Common myeloid progenitor, CD34-positive (primary cell): ENCODE data around the gene PLXNA3.

Experiments used
- CTCF ChIA-PET: fragments of 350-600 bp; sonication (Branson Sonifier 250); formaldehyde crosslinking; loops from one replicate; lab custom pipeline; 2021; ENCODE audit warnings: antibody characterized with exemption; lab: Charles Lee
- POLR2A ChIA-PET: fragments of 350-600 bp; sonication (Branson Sonifier 250); formaldehyde crosslinking; loops from one replicate; lab custom pipeline; 2021; ENCODE audit warnings: antibody characterized with exemption; lab: Charles Lee
- DNase-seq, 3 donors: peaks; one replicate each; pipeline versions ENCODE4 v3.0.0 to v3.0.0-alpha.2; 2013
- H3K27ac ChIP-seq, 2 experiments: 1 replicate in 1 of 2; 2 replicates in 1 of 2; pipeline ENCODE4 v1.7.0; 2013; ENCODE audit warnings: inconsistent platforms in 2 of 2, low read length in 2 of 2, mild to moderate bottlenecking in 2 of 2, low read depth in 1 of 2, moderate library complexity in 1 of 2; ENCODE audit not compliant: severe bottlenecking in 2 of 2, insufficient read depth in 1 of 2, poor library complexity in 1 of 2
- H3K27me3 ChIP-seq, 5 experiments: replicated peaks in 2 of 5; 1 replicate in 3 of 5; 2 replicates in 2 of 5; pipeline versions ENCODE4 v1.6.1 to v1.7.0; 2013; ENCODE audit warnings: low read length in 4 of 5, mild to moderate bottlenecking in 2 of 5, moderate library complexity in 2 of 5, inconsistent platforms in 1 of 5; ENCODE audit not compliant: insufficient read depth in 5 of 5, control insufficient read depth in 4 of 5
- H3K36me3 ChIP-seq, 4 experiments: 1 replicate in 2 of 4; 2 replicates in 2 of 4; pipeline versions ENCODE4 v1.6.1 to v1.7.0; 2013; ENCODE audit warnings: low read length in 3 of 4, control low read depth in 1 of 4, mild to moderate bottlenecking in 1 of 4; ENCODE audit not compliant: control insufficient read depth in 4 of 4, insufficient read depth in 4 of 4
- H3K4me1 ChIP-seq, 4 experiments: 1 replicate in 3 of 4; 2 replicates in 1 of 4; pipeline versions ENCODE4 v1.6.1 to v1.7.1; 2013; ENCODE audit warnings: low read length in 3 of 4, mild to moderate bottlenecking in 3 of 4, control low read depth in 1 of 4, inconsistent platforms in 1 of 4, moderate library complexity in 1 of 4; ENCODE audit not compliant: control insufficient read depth in 4 of 4, insufficient read depth in 4 of 4; ENCODE audit errors: control extremely low read depth in 1 of 4
- H3K4me3 ChIP-seq, 7 experiments: 1 replicate in 4 of 7; 2 replicates in 3 of 7; pipeline versions ENCODE4 v1.5.1 to v1.7.0; 2013; ENCODE audit warnings: mild to moderate bottlenecking in 7 of 7, low read length in 6 of 7, moderate library complexity in 6 of 7, inconsistent platforms in 2 of 7, low read depth in 2 of 7, control low read depth in 1 of 7; ENCODE audit not compliant: insufficient read depth in 4 of 7, control insufficient read depth in 1 of 7; ENCODE audit errors: extremely low read depth in 1 of 7
- H3K9me3 ChIP-seq, 5 experiments: 1 replicate in 4 of 5; 2 replicates in 1 of 5; pipeline versions ENCODE4 v1.6.1 to v1.7.1; 2013; ENCODE audit warnings: low read length in 4 of 5, mild to moderate bottlenecking in 2 of 5, inconsistent platforms in 1 of 5, low read depth in 1 of 5, moderate library complexity in 1 of 5; ENCODE audit not compliant: control insufficient read depth in 4 of 5, insufficient read depth in 2 of 5; ENCODE audit errors: control extremely low read depth in 1 of 5
- WGBS: methylation state at CpG from one replicate; pipeline ENCODE4 v1.1.5; 2013; ENCODE audit not compliant: insufficient coverage; 5-methylcytosine and 5-hydroxymethylcytosine counted together

The PLXNA3 gene

DNA sequence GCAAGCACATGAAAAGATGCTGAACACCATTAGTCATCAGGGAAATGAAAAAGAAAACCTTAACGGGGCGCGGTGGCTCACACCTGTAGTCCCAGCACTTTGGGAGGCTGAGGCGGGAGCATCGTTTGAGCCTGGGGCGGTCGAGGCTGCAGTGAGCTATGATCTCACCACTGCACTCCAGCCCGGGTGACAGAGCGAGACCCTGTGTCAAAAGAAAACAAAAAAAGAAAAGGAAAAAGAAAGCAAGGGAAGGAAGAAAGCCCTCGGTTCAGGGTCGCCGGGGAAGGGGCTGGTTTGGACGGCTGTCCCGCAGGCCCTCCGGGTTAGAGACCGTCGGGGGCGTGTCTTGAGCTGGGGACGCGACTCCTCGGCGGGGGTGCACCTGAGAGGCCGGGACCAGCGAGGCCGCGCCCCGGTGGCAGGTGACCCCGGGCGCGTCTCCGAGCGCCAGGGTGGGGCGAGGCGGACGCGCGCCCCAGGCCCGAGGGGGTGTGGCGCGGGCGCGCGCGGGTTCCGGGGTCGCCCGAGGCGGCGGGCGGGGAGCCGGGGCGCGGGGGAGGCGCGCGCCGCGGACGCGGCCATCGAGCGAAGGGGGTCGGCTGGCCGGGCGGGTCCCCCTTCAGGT is 478 bp upstream of the PLXNA3 start:
- 34% methylated on average over 62 of the region's 65 CpGs for WGBS
- peaks cover 0 to 3% (median 0%) of the 10 kb centered on the region in 5 experiments for H3K9me3 ChIP-seq
- CTCF ChIA-PET, result no interaction called here
- peak overlapping the region; percentile 38 to 75 (median 58) for H3K4me3 ChIP-seq
- H3K27ac ChIP-seq, result no peak overlapping the region
- DNase-seq, result peak; percentile 16 to 50 (median 27)
- H3K36me3 ChIP-seq, result peaks cover 0 to 14% (median 0%) of the 10 kb centered on the region in 4 experiments
- POLR2A ChIA-PET, result interaction anchor here (0.8 to 1.2 kb wide), 2 partner anchors 9 to 46 kb away, joined by 3 read pairs; partner anchors contain the start of gene TAFAZZIN
- peaks cover 0 to 7% (median 2%) of the 10 kb centered on the region in 4 experiments for H3K4me1 ChIP-seq
- peaks cover 0 to 7% (median 0%) of the 10 kb centered on the region in 5 experiments for H3K27me3 ChIP-seq

DNA sequence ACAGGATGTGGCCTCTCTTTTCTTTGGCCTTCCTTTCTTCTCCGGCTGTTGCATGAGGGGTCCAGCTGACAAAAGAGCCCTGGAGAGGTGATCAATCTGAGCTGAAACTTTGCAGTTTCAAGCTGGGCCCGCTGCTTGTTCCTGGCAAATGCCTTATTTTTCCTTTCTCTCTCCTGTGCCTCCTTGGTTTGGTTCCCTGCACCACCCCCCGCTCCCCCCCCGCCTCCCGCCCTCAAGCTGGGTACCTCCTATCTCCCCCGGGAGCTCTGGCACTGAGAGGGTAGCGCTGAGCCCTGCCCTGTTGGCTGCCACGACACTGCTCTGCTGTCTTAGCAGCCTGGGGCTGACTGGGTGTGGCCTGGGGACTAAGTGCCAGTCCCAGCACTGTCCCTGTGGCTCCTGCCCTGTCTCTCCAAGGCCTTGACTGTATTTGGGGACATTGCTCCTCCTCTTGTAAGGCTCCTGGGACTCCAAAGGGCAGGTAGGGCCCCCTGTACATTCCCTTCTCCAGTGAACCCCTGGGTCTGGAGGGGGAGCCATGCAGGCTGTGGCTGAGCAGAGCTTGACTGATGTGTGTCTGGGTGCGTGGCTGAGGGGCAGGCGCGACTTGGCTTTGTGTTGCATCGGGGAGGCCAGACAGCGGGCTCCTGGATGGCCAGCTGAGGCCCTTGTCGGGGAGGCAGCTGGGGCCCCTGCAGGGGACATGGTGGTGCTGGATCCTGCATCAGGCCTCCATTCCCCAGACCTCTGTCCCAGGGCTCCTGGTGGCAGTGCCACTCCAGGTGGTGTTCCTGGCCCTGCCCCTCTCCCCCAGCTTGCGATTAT is 1.1 kb downstream of the PLXNA3 start:
- no peak overlapping the region for H3K27ac ChIP-seq
- peaks cover 0 to 7% (median 2%) of the 10 kb centered on the region in 4 experiments for H3K4me1 ChIP-seq
- 68% methylated on average over 11 of the region's 15 CpGs for WGBS
- H3K9me3 ChIP-seq, result peaks cover 0 to 3% (median 0%) of the 10 kb centered on the region in 5 experiments
- peaks cover 0 to 5% (median 0%) of the 10 kb centered on the region in 5 experiments for H3K27me3 ChIP-seq
- POLR2A ChIA-PET, result interaction anchor here (1.2 to 1.3 kb wide), 2 partner anchors 11 to 68 kb away, joined by 3 read pairs; no protein-coding TSS in a partner anchor
- H3K4me3 ChIP-seq, result peak overlapping the region; percentile 21 to 75 (median 61)
- CTCF ChIA-PET, result no interaction called here
- DNase-seq, result no peak
- H3K36me3 ChIP-seq, result peaks cover 0 to 16% (median 0%) of the 10 kb centered on the region in 4 experiments

DNA sequence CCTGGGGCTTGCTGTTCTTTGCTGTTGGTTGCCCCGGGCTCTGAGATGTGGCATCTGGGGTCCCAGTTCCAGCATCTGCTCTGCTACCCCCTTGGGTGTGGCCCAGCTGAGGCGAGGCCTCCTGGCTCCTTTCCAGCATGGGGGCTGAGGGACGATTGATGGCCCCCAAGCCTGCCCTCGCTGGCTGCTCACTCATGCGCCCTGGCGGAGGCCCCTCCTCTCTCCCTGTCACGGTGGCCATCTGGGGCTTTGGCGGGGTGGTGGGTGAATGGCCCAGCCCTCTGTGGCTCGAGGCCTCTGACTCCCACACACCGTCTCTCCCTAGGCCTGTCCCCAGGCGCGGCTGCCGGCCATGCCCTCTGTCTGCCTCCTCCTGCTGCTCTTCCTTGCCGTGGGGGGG is 1.8 kb downstream of the PLXNA3 start:
- ChIA-PET CTCF (interaction anchor here (1.4 kb wide), 1 partner anchor 67 kb away, joined by 6 read pairs; no protein-coding TSS in a partner anchor), POLR2A (no interaction called here)
- Histone ChIP-seq H3K36me3 (peaks cover 0 to 16% (median 0%) of the 10 kb centered on the region in 4 experiments), H3K4me1 (peaks cover 0 to 7% (median 2%) of the 10 kb centered on the region in 4 experiments), H3K9me3 (peaks cover 0 to 3% (median 0%) of the 10 kb centered on the region in 5 experiments), H3K27me3 (peaks cover 0 to 11% (median 0%) of the 10 kb centered on the region in 5 experiments), H3K27ac (no peak overlapping the region), H3K4me3 (no peak overlapping the region)
- whole genome bisulfite sequencing, result 90% methylated on average over 13 of the region's 14 CpGs
- no peak for DNase-seq

DNA sequence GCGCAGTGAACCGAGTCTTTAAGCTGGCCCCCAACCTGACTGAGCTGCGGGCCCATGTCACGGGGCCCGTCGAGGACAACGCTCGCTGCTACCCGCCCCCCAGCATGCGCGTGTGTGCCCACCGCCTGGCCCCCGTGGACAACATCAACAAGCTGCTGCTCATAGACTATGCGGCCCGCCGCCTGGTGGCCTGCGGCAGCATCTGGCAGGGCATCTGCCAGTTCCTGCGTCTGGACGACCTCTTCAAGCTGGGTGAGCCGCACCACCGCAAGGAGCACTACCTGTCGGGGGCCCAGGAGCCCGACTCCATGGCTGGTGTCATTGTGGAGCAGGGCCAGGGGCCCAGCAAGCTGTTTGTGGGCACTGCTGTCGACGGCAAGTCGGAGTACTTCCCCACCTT is 2.2 kb downstream of the PLXNA3 start:
- Histone ChIP-seq H3K27ac (no peak overlapping the region), H3K4me3 (no peak overlapping the region), H3K9me3 (peaks cover 0 to 3% (median 0%) of the 10 kb centered on the region in 5 experiments), H3K4me1 (peaks cover 0 to 7% (median 2%) of the 10 kb centered on the region in 4 experiments), H3K36me3 (peaks cover 0 to 16% (median 0%) of the 10 kb centered on the region in 4 experiments), H3K27me3 (peaks cover 0 to 11% (median 0%) of the 10 kb centered on the region in 5 experiments)
- POLR2A ChIA-PET, result interaction anchor here (0.9 kb wide), 1 partner anchor 63 kb away, joined by 4 read pairs; no protein-coding TSS in a partner anchor
- CTCF ChIA-PET, result interaction anchor here (0.5 to 1.4 kb wide), 2 partner anchors 54 to 67 kb away, joined by 3 to 6 read pairs; no protein-coding TSS in a partner anchor
- whole genome bisulfite sequencing, result 91% methylated on average over 23 of the region's 26 CpGs
- no peak for DNase-seq

DNA sequence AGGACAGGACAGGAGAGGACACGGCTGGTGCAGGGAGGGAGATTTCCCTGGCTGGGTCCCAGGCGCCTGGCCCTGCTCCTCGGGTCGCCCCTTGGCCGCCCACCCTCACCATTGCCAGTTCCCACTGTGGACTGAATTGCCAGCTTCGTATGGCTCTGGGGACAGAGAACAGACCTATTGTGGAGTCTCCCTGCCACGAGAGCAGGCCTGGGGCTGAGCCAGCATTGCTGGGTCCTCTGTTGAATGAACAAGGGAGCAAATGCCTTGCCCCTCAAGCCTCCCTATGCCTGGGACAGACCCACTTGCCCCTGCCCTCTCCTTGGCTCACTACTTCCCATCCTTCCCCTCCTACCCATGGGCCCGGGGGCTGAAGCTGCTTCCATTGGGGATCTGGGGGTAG is 4.3 kb downstream of the PLXNA3 start:
- CTCF ChIA-PET, result interaction anchor here (1.1 to 1.8 kb wide), 2 partner anchors 11 to 80 kb away, joined by 3 to 5 read pairs; no protein-coding TSS in a partner anchor
- POLR2A ChIA-PET, result no interaction called here
- WGBS, result 100% methylated on average over 7 of the region's 8 CpGs
- Histone ChIP-seq H3K36me3 (peaks cover 0 to 16% (median 5%) of the 10 kb centered on the region in 4 experiments), H3K4me3 (no peak overlapping the region), H3K9me3 (peaks cover 0 to 3% (median 0%) of the 10 kb centered on the region in 5 experiments), H3K27me3 (peaks cover 0 to 11% (median 0%) of the 10 kb centered on the region in 5 experiments), H3K4me1 (peaks cover 0 to 5% (median 2%) of the 10 kb centered on the region in 4 experiments), H3K27ac (no peak overlapping the region)
- DNase-seq, result no peak

DNA sequence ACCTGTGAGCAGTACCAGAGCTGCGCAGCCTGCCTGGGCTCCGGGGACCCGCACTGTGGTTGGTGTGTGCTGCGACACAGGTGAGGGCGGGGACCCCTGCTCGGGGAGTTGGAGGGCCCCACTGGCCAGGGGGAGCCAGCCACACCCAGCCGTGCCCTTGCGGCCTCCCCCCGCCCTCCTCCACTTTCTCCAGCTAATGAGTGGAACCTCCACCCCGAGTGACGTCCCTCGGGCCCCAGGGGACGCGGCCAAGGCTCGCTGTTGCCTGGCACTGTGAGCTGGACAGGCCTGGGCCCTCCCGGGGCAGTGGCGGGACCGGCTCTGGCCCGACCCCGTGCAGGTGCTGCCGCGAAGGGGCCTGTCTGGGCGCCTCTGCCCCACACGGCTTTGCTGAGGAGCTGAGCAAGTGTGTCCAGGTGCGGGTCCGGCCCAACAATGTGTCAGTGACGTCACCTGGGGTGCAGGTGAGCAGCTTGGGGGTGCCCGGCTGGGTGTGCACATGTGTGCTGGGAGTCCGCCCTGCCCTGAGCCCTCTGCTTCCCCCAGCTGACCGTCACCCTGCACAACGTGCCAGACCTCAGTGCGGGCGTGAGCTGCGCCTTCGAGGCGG is 5.6 kb downstream of the PLXNA3 start:
- Histone ChIP-seq H3K27me3 (peaks cover 0 to 11% (median 0%) of the 10 kb centered on the region in 5 experiments), H3K27ac (no peak overlapping the region), H3K9me3 (peaks cover 0 to 5% (median 0%) of the 10 kb centered on the region in 5 experiments), H3K4me1 (peaks cover 0 to 4% (median under 1%) of the 10 kb centered on the region in 4 experiments), H3K36me3 (peaks cover 0 to 16% (median 6%) of the 10 kb centered on the region in 4 experiments), H3K4me3 (no peak overlapping the region)
- no peak for DNase-seq
- CTCF ChIA-PET, result no interaction called here
- 93% methylated on average over 32 of the region's 36 CpGs for WGBS
- POLR2A ChIA-PET, result no interaction called here
